H1 (cell line): ENCODE results near the gene BROX. TPM values are rescaled to one million over a fixed set of nuclear protein-coding genes. Genes with fewer than 3 reads are reported as not detected.

Source experiments
- CTCF ChIA-PET: fragments of 300-600 bp; sonication (Branson Sonifier 250); formaldehyde crosslinking; loops from one replicate; lab custom pipeline; 2021; ENCODE audit not compliant: partially characterized antibody; lab: Charles Lee
- POLR2A ChIA-PET: fragments of 300-600 bp; sonication (Branson Sonifier 250); formaldehyde crosslinking; loops from one replicate; lab custom pipeline; 2021; ENCODE audit warnings: inconsistent platforms; ENCODE audit not compliant: partially characterized antibody; lab: Charles Lee
- DNase-seq, 2 experiments: peaks; one replicate each; pipeline versions ENCODE4 v3.0.0 to v3.0.0-alpha.2; 2010 to 2022; ENCODE audit warnings: low spot score in 2 of 2, low read depth in 1 of 2, mixed read lengths in 1 of 2
- FAIRE-seq: peaks from 2 replicates; lab custom pipeline; 2011; peaks lifted over from hg19 to GRCh38; lab: Jason Lieb, UNC
- H2AFZ ChIP-seq: 2 replicates; pipeline ENCODE4 v1.8.1; 2012; ENCODE audit warnings: low read length, inconsistent platforms
- H2AK5ac ChIP-seq: 2 replicates; pipeline ENCODE4 v1.6.1; 2013; ENCODE audit warnings: low read depth, low read length
- H2BK120ac ChIP-seq: replicated peaks from 2 replicates; pipeline ENCODE3; 2013; ENCODE audit warnings: low read depth, low read length, inconsistent platforms
- H2BK12ac ChIP-seq: 2 replicates; pipeline ENCODE4 v1.6.1; 2013; ENCODE audit warnings: low read depth, low read length
- H2BK15ac ChIP-seq: 2 replicates; pipeline ENCODE4 v1.6.1; 2013; ENCODE audit warnings: low read length
- H2BK20ac ChIP-seq: 2 replicates; pipeline ENCODE4 v1.6.1; 2013; ENCODE audit warnings: low read length
- H2BK5ac ChIP-seq: 2 replicates; pipeline ENCODE4 v1.6.1; 2013; ENCODE audit warnings: low read depth, low read length
- H3K14ac ChIP-seq: 2 replicates; pipeline ENCODE4 v1.6.1; 2013; ENCODE audit warnings: inconsistent platforms; ENCODE audit not compliant: insufficient read length
- H3K18ac ChIP-seq: 2 replicates; pipeline ENCODE4 v1.6.1; 2013; ENCODE audit warnings: low read length; ENCODE audit errors: extremely low read depth
- H3K23ac ChIP-seq: 2 replicates; pipeline ENCODE4 v1.6.1; 2013; ENCODE audit warnings: inconsistent platforms; ENCODE audit not compliant: insufficient read length
- H3K23me2 ChIP-seq: 2 replicates; pipeline ENCODE4 v1.6.1; 2013; ENCODE audit warnings: low read depth, low read length
- H3K27ac ChIP-seq: 2 replicates; pipeline ENCODE4 v1.6.1; 2011; ENCODE audit warnings: low read depth, low read length, inconsistent platforms
- H3K27me3 ChIP-seq, 4 experiments: replicated peaks in 1 of 4; 1 replicate in 1 of 4; 2 replicates in 3 of 4; pipeline versions ENCODE4 v1.6.1 to v1.8.1; 2011 to 2013; ENCODE audit warnings: low read length in 3 of 4, mild to moderate bottlenecking in 3 of 4, inconsistent platforms in 2 of 4, mixed read lengths in 2 of 4, moderate library complexity in 1 of 4; ENCODE audit not compliant: control insufficient read depth in 3 of 4, insufficient read depth in 3 of 4; ENCODE audit errors: extremely low read depth in 1 of 4
- H3K36me3 ChIP-seq, 4 experiments: 2 replicates each; pipeline versions ENCODE4 v1.6.1 to v1.8.1; 2011 to 2013; ENCODE audit warnings: mild to moderate bottlenecking in 4 of 4, low read length in 3 of 4, moderate library complexity in 2 of 4, control low read depth in 1 of 4, inconsistent platforms in 1 of 4; ENCODE audit not compliant: insufficient read depth in 4 of 4, control insufficient read depth in 2 of 4
- H3K4ac ChIP-seq: replicated peaks from 2 replicates; pipeline ENCODE3; 2013; ENCODE audit warnings: low read length, low read depth, mixed read lengths, inconsistent platforms; ENCODE audit not compliant: insufficient read length
- H3K4me1 ChIP-seq, 4 experiments: replicated peaks in 1 of 4; 1 replicate in 1 of 4; 2 replicates in 3 of 4; pipeline versions ENCODE4 v1.6.1 to v1.8.1; 2011 to 2013; ENCODE audit warnings: low read length in 3 of 4, inconsistent platforms in 2 of 4, mixed read lengths in 1 of 4; ENCODE audit not compliant: insufficient read depth in 4 of 4, control insufficient read depth in 3 of 4
- H3K4me2 ChIP-seq, 2 experiments: 2 replicates each; pipeline versions ENCODE4 v1.6.1 to v1.8.1; 2011 to 2013; ENCODE audit warnings: low read depth in 2 of 2, low read length in 2 of 2, control low read depth in 1 of 2, inconsistent platforms in 1 of 2, mild to moderate bottlenecking in 1 of 2; ENCODE audit not compliant: insufficient read depth in 1 of 2
- H3K4me3 ChIP-seq, 4 experiments: fragments of 200-600, 300-600 bp in 1 of 4; sonication (generic), shearing (Covaris generic), sonication (Bioruptor Twin) in 1 of 4; 2 replicates each; pipeline versions ENCODE4 v1.5.1 to v1.8.1; 2011 to 2016; ENCODE audit warnings: low read length in 4 of 4, low read depth in 3 of 4, control low read depth in 2 of 4, inconsistent platforms in 2 of 4, mild to moderate bottlenecking in 2 of 4, mixed read lengths in 1 of 4, moderate library complexity in 1 of 4; ENCODE audit not compliant: insufficient read depth in 2 of 4; ENCODE audit errors: extremely low read depth in 1 of 4
- H3K56ac ChIP-seq: replicated peaks from 2 replicates; pipeline ENCODE3; 2013; ENCODE audit warnings: low read depth, mild to moderate bottlenecking, mixed read lengths, low read length, inconsistent platforms; ENCODE audit not compliant: insufficient read length
- H3K79me1 ChIP-seq: 2 replicates; pipeline ENCODE4 v1.6.1; 2013; ENCODE audit warnings: low read depth, low read length, control low read depth
- H3K79me2 ChIP-seq, 2 experiments: 2 replicates each; pipeline versions ENCODE4 v1.6.1 to v1.8.1; 2012 to 2013; ENCODE audit warnings: low read length in 2 of 2, mild to moderate bottlenecking in 2 of 2, inconsistent platforms in 1 of 2; ENCODE audit not compliant: insufficient read depth in 2 of 2, control insufficient read depth in 1 of 2
- H3K9ac ChIP-seq, 4 experiments: replicated peaks in 1 of 4; 1 replicate in 1 of 4; 2 replicates in 3 of 4; pipeline versions ENCODE4 v1.6.1 to v1.8.1; 2011 to 2013; ENCODE audit warnings: low read depth in 3 of 4, low read length in 3 of 4, control low read depth in 2 of 4, mild to moderate bottlenecking in 2 of 4, moderate library complexity in 2 of 4, inconsistent platforms in 1 of 4; ENCODE audit errors: extremely low read depth in 1 of 4
- H3K9me3 ChIP-seq, 2 experiments: 2 replicates each; pipeline versions ENCODE4 v1.6.1 to v1.8.1; 2012 to 2013; ENCODE audit warnings: mild to moderate bottlenecking in 2 of 2, moderate library complexity in 2 of 2, control low read depth in 1 of 2, inconsistent platforms in 1 of 2, low read depth in 1 of 2, low read length in 1 of 2, mixed read lengths in 1 of 2; ENCODE audit not compliant: insufficient read depth in 2 of 2
- H4K20me1 ChIP-seq, 2 experiments: replicated peaks in 1 of 2; 2 replicates each; pipeline versions ENCODE3 to v1.8.1; 2011 to 2013; ENCODE audit warnings: inconsistent platforms in 2 of 2, low read length in 2 of 2, mild to moderate bottlenecking in 1 of 2; ENCODE audit not compliant: insufficient read depth in 2 of 2, control insufficient read depth in 1 of 2
- H4K5ac ChIP-seq: 2 replicates; pipeline ENCODE4 v1.6.1; 2013; ENCODE audit warnings: low read length, low read depth, mixed read lengths, inconsistent platforms; ENCODE audit not compliant: insufficient read length
- H4K8ac ChIP-seq: 2 replicates; pipeline ENCODE4 v1.8.0; 2013; ENCODE audit warnings: mild to moderate bottlenecking, moderate library complexity, low read length, inconsistent platforms; ENCODE audit not compliant: insufficient read depth; ENCODE audit errors: extremely low read depth
- H4K91ac ChIP-seq: replicated peaks from 2 replicates; pipeline ENCODE3; 2013; ENCODE audit warnings: low read length, mixed read lengths, inconsistent platforms; ENCODE audit not compliant: insufficient read length
- CBX5 ChIP-seq: fragments of 300-800, 300-1000 bp; sonication (generic); IDR thresholded peaks from 2 replicates; pipeline ENCODE4 v1.7.1; 2016; ENCODE audit warnings: antibody characterized with exemption, low read length, low read depth
- CHD2 ChIP-seq: IDR thresholded peaks from 2 replicates; pipeline ENCODE4 v1.6.1; 2012; ENCODE audit warnings: low read length, improper control_type of control experiment
- CTBP2 ChIP-seq: IDR thresholded peaks from 2 replicates; pipeline ENCODE4 v1.7.0; 2011; ENCODE audit warnings: borderline replicate concordance, mild to moderate bottlenecking, moderate library complexity, mixed read lengths, low read length; ENCODE audit not compliant: insufficient read depth, insufficient read length
- FOSL1 ChIP-seq: IDR thresholded peaks from 2 replicates; pipeline ENCODE4 v1.6.1; 2011; ENCODE audit warnings: mild to moderate bottlenecking, low read depth, low read length, moderate library complexity; ENCODE audit not compliant: insufficient read depth
- GABPA ChIP-seq: IDR thresholded peaks from 2 replicates; pipeline ENCODE4 v1.6.1; 2011; ENCODE audit warnings: mild to moderate bottlenecking, low read length, moderate library complexity, borderline replicate concordance; ENCODE audit not compliant: insufficient read depth
- JUND ChIP-seq: IDR thresholded peaks from 2 replicates; pipeline ENCODE4 v1.6.1; 2011; ENCODE audit warnings: mild to moderate bottlenecking, improper control_type of control experiment, low read length
- KDM1A ChIP-seq: fragments of 200-600, 300-600 bp; sonication (generic); IDR thresholded peaks from 2 replicates; pipeline ENCODE4 v1.7.1; 2016; ENCODE audit warnings: mild to moderate bottlenecking, low read length, borderline replicate concordance
- RXRA ChIP-seq: IDR thresholded peaks from 2 replicates; pipeline ENCODE4 v1.6.1; 2011; ENCODE audit warnings: low read depth, mild to moderate bottlenecking, low read length, moderate library complexity; ENCODE audit not compliant: insufficient read depth
- SIRT6 ChIP-seq: IDR thresholded peaks from one replicate; pipeline ENCODE4 v1.7.1; 2012; ENCODE audit warnings: low read length, inconsistent platforms
- SIX5 ChIP-seq: IDR thresholded peaks from 2 replicates; pipeline ENCODE4 v1.6.1; 2011; ENCODE audit warnings: mild to moderate bottlenecking, low read depth, low read length
- SP4 ChIP-seq: IDR thresholded peaks from 2 replicates; pipeline ENCODE4 v1.6.1; 2012; ENCODE audit warnings: low read length, inconsistent platforms
- TAF1 ChIP-seq: IDR thresholded peaks from 2 replicates; pipeline ENCODE4 v1.6.1; 2011; ENCODE audit warnings: mild to moderate bottlenecking, low read depth, low read length
- TAF7 ChIP-seq: optimal IDR thresholded peaks from 2 replicates; pipeline ENCODE3; 2011; ENCODE audit warnings: low read depth, mild to moderate bottlenecking, inconsistent platforms, low read length, moderate library complexity, borderline replicate concordance
- TBP ChIP-seq: IDR thresholded peaks from 2 replicates; pipeline ENCODE4 v1.6.1; 2011; ENCODE audit warnings: low read depth, low read length, improper control_type of control experiment
- TCF12 ChIP-seq: IDR thresholded peaks from 2 replicates; pipeline ENCODE4 v1.6.1; 2011; ENCODE audit warnings: low read depth, mild to moderate bottlenecking, low read length
- WGBS, 2 experiments: shearing (Covaris generic) in 1 of 2; methylation state at CpG; one replicate each; pipeline versions ENCODE4 v1.1.6 to v1.1.7; 2013 to 2015; ENCODE audit warnings: low lambda C conversion rate in 2 of 2, mixed read lengths in 2 of 2, inconsistent platforms in 1 of 2, low coverage in 1 of 2, missing lambda C conversion rate in 1 of 2; ENCODE audit not compliant: insufficient replicate concordance in 2 of 2, insufficient coverage in 1 of 2, insufficient read length in 1 of 2; ENCODE audit errors: extremely low coverage in 1 of 2, missing lambda C conversion rate in 1 of 2; 5-methylcytosine and 5-hydroxymethylcytosine counted together
- polyA plus RNA-seq, 7 experiments: library from polyadenylated mRNA; depleted of rRNA in 3 of 7; stranded (reverse) in 5 of 7; unstranded in 2 of 7; fragments of >200 nt in 5 of 7; fragments of 200-250 nt in 2 of 7; gene quantifications; 1 replicate in 5 of 7; 2 replicates in 1 of 7; 4 replicates in 1 of 7; pipeline versions ENCODE4 v1.2.1 to v1.2.3, GENCODE V29; 2011 to 2013; ENCODE audit warnings: missing spikeins in 2 of 7, mixed read lengths in 2 of 7
- total RNA-seq: library from RNA; stranded (reverse); fragmentation: NEBNext Ultra II Directional; extraction: Animal tissue kit (Norgen Biotek cat#: 25700); gene quantifications from 2 replicates; pipeline ENCODE4 v1.2.1, GENCODE V29; 2021

Gene BROX
- total and polyA plus RNA-seq, 2 of the 8 experiments (the other 6 are each of a cell fraction or from before 2014, with no cell fraction given): 3.8 to 26.7 TPM

DNA sequence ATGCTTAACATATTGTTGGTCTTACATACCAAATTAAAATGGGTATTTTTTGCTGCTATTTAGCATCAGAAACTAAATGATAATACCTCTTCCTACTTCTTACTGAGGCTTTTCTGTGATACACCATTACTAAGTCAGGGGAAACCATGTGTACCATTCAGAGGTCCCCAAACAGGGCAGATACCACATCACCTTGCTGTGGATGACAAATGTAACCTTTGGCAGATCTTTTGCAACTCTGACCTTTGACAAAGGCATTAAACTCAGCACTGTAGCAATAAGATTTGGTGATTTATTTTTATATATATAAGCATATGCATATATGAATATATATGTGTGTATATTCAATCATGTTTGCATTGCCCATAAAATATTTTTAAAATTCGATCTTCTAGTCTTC, 27.6 kb downstream of the BROX start:
- H3K14ac ChIP-seq: no peak overlapping the region
- H2AFZ ChIP-seq: no peak overlapping the region
- H4K5ac ChIP-seq: no peak overlapping the region
- H3K4me1 ChIP-seq: peaks cover 6 to 14% (median 11%) of the 10 kb centered on the region in 4 experiments; a peak in 6 of 7 replicates
- H3K23me2 ChIP-seq: no peaks in the 10 kb centered on the region
- no peak overlapping the region for H3K4me2 ChIP-seq
- ChIA-PET POLR2A (no interaction called here), CTCF (interaction anchor here (0.7 to 1.3 kb wide), 3 partner anchors 15 to 384 kb away, joined by 3 to 6 read pairs (median 3); no protein-coding TSS in a partner anchor)
- DNase-seq: no peak
- no peak overlapping the region for H2BK15ac ChIP-seq
- no peak overlapping the region for H4K91ac ChIP-seq
- no peaks in the 10 kb centered on the region for H3K79me1 ChIP-seq
- no peak overlapping the region for H3K9ac ChIP-seq
- H3K79me2 ChIP-seq: no peaks in the 10 kb centered on the region
- no peak overlapping the region for H3K23ac ChIP-seq
- H3K18ac ChIP-seq: no peak overlapping the region
- no peaks in the 10 kb centered on the region for H3K9me3 ChIP-seq
- no peak overlapping the region for H3K4me3 ChIP-seq
- H3K56ac ChIP-seq: no peak overlapping the region
- H2AK5ac ChIP-seq: no peak overlapping the region
- FAIRE-seq: no peak
- no peaks in the 10 kb centered on the region for H3K27me3 ChIP-seq
- no peak overlapping the region for H2BK12ac ChIP-seq
- no peak overlapping the region for H3K27ac ChIP-seq
- H2BK120ac ChIP-seq: no peak overlapping the region
- no peak overlapping the region for H4K8ac ChIP-seq
- H2BK20ac ChIP-seq: no peak overlapping the region
- H3K4ac ChIP-seq: no peak overlapping the region
- 77% methylated on average over 1 of the region's 1 CpG; no CpG with 5 or more reads in 1 of the 2 experiments for WGBS, 2 experiments
- H4K20me1 ChIP-seq: no peaks in the 10 kb centered on the region
- no peak overlapping the region for H2BK5ac ChIP-seq
- H3K36me3 ChIP-seq: no peaks in the 10 kb centered on the region; a peak in 1 of 8 replicates
- TF ChIP-seq TAF7 (no peak), KDM1A (no peak), GABPA (no peak), CHD2 (no peak), SIX5 (no peak), RXRA (no peak), TAF1 (no peak), CTBP2 (no peak), TBP (no peak), SP4 (no peak), TCF12 (no peak), CBX5 (no peak), FOSL1 (no peak), SIRT6 (no peak), JUND (no peak)
